Panc1 (cell line): ENCODE results near the gene SH3PXD2B. TPM values are rescaled to one million over a fixed set of nuclear protein-coding genes. Genes with fewer than 3 reads are reported as not detected.

ENCODE experiments used
- ATAC-seq: fragments of 200-7000 bp; cut with Tn5 transposase; 2 replicates; pipeline ENCODE4 v1.9.1; 2020; ENCODE audit warnings: mild to moderate bottlenecking, moderate library complexity
- BruUV-seq: library from RNA; stranded (reverse); fragments of 400-500 nt; replicated peaks from 2 replicates; lab custom pipeline; 2021; lab: Mats Ljungman, UMichigan
- CTCF ChIA-PET: fragments of 300-600 bp; sonication (Branson Sonifier 250); formaldehyde crosslinking; loops from one replicate; lab custom pipeline; 2022; ENCODE audit warnings: antibody characterized with exemption; lab: Charles Lee
- POLR2A ChIA-PET: fragments of 300-600 bp; sonication (Branson Sonifier 250); formaldehyde crosslinking; loops from one replicate; lab custom pipeline; 2022; ENCODE audit warnings: antibody characterized with exemption; lab: Charles Lee
- DNase-seq: peaks from one replicate; pipeline ENCODE4 v3.0.0-alpha.2; 2010; ENCODE audit warnings: low read depth, low spot score
- H3K27ac ChIP-seq: 2 replicates; pipeline ENCODE4 v1.5.1; 2011; ENCODE audit warnings: mild to moderate bottlenecking, low read length, inconsistent platforms
- H3K27me3 ChIP-seq: fragments of 200-500 bp; sonication (Bioruptor generic); 2 replicates; pipeline ENCODE4 v1.6.0; 2014; ENCODE audit warnings: low read length, inconsistent platforms; ENCODE audit not compliant: control insufficient read depth, insufficient read depth
- H3K36me3 ChIP-seq: fragments of 200-500 bp; sonication (Bioruptor generic); 2 replicates; pipeline ENCODE4 v1.5.1; 2014; ENCODE audit warnings: inconsistent platforms, mild to moderate bottlenecking, low read length, moderate library complexity; ENCODE audit not compliant: control insufficient read depth, insufficient read depth
- H3K4me1 ChIP-seq: 2 replicates; pipeline ENCODE4 v1.5.1; 2011; ENCODE audit warnings: inconsistent platforms, mild to moderate bottlenecking, low read length, moderate library complexity; ENCODE audit not compliant: control insufficient read depth, insufficient read depth
- H3K4me3 ChIP-seq, 2 experiments: 2 replicates each; pipeline ENCODE4 v1.5.1; 2011 to 2012; ENCODE audit warnings: low read depth in 2 of 2, low read length in 2 of 2, mild to moderate bottlenecking in 2 of 2, inconsistent platforms in 1 of 2, moderate library complexity in 1 of 2
- H3K9me3 ChIP-seq: fragments of 200-500 bp; sonication (Bioruptor generic); 2 replicates; pipeline ENCODE4 v1.5.1; 2014; ENCODE audit warnings: low read depth, mild to moderate bottlenecking, inconsistent platforms, low read length, moderate library complexity; ENCODE audit not compliant: control insufficient read depth, insufficient read depth
- POLR2AphosphoS5 ChIP-seq: IDR thresholded peaks from 2 replicates; pipeline ENCODE4 v1.6.1; 2012; ENCODE audit warnings: mild to moderate bottlenecking, low read depth, low read length, moderate library complexity
- SIN3A ChIP-seq: IDR thresholded peaks from 2 replicates; pipeline ENCODE4 v1.6.1; 2012; ENCODE audit warnings: low read depth, mild to moderate bottlenecking, low read length, moderate library complexity, borderline replicate concordance; ENCODE audit not compliant: insufficient read depth
- TCF7L2 ChIP-seq: IDR thresholded peaks from 2 replicates; pipeline ENCODE4 v1.6.1; 2011; ENCODE audit warnings: mild to moderate bottlenecking, low read depth, low read length, inconsistent platforms
- in situ Hi-C: cut with HindIII; loops from 2 replicates; pipeline ENCODE4 v1.10.0; 2016; ENCODE audit warnings: low sequenced_read_pairs, low pct_unique_long_range_greater_than_20kb
- intact Hi-C: fragments of 100-400 bp; cut with micrococcal nuclease; formaldehyde crosslinking; loops from one replicate; pipeline ENCODE4 v1.10.0; 2022; ENCODE audit not compliant: unreplicated experiment
- total RNA-seq: library from RNA; stranded (reverse); gene quantifications from one replicate; pipeline ENCODE4 v1.2.1, GENCODE V29; 2021; ENCODE audit not compliant: unreplicated experiment
- TF ChIP-seq, protein P1 (sequence below): fragments of 450-650 bp; IDR thresholded peaks from 2 replicates; pipeline ENCODE4 v1.5.1; 2017; ENCODE audit warnings: mild to moderate bottlenecking
- TF ChIP-seq, protein P2 (sequence below), 2 experiments: IDR thresholded peaks; 2 replicates each; pipeline ENCODE4 v1.6.1; 2011 to 2012; ENCODE audit warnings: low read depth in 2 of 2, control low read depth in 1 of 2, low read length in 1 of 2, mild to moderate bottlenecking in 1 of 2, moderate library complexity in 1 of 2; ENCODE audit not compliant: insufficient read depth in 1 of 2

SH3PXD2B gene
- total RNA-seq, 1 experiment from 2014 or later, result 39.7 TPM

DNA sequence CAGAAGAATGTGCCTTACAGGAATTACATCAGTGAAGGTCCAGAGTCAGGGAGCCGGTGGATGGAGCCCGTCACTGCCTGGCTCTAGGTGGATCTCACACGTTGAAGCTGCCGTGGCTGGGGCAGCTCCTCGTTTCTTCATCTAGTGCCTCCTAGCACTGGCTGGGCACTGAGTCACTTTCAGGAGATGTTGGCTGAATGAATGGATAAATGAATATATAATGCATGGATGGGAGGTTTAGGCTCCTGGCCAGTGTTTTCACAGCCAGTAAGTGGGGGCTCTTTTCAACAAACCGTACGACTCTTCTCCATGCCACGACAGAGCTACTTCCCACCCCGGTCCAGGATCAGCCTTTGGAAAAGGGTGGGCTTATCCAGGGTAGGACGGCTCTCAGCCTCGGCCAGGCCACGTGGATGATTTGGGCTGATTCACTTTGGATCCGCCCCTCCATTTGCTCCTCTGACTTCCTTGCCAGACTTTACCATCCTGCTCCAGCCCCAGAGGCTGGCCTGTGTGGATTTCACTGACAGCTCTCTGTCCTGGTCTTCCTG is 1.3 kb upstream of the SH3PXD2B start:
- Histone ChIP-seq H3K4me1 (peaks cover 39% of the 10 kb centered on the region), H3K27ac (peak overlapping the region; percentile 87), H3K27me3 (no peaks in the 10 kb centered on the region), H3K4me3 (no peak overlapping the region; a peak in 1 of 4 replicates), H3K9me3 (no peaks in the 10 kb centered on the region), H3K36me3 (no peaks in the 10 kb centered on the region; the same call in 1 of the 2 replicates)
- BruUV-seq, result no TSS peak
- ATAC-seq, result no peak
- intact Hi-C loops (no loop called here), in situ Hi-C loops (no loop called here)
- ChIA-PET POLR2A (no interaction called here), CTCF (interaction anchor here (0.7 kb wide), 1 partner anchor 141 kb away, joined by 3 read pairs; no protein-coding TSS in a partner anchor)
- TF ChIP-seq POLR2AphosphoS5 (no peak), SIN3A (no peak), TCF7L2 (no peak)
- TF ChIP-seq, protein P1, sequence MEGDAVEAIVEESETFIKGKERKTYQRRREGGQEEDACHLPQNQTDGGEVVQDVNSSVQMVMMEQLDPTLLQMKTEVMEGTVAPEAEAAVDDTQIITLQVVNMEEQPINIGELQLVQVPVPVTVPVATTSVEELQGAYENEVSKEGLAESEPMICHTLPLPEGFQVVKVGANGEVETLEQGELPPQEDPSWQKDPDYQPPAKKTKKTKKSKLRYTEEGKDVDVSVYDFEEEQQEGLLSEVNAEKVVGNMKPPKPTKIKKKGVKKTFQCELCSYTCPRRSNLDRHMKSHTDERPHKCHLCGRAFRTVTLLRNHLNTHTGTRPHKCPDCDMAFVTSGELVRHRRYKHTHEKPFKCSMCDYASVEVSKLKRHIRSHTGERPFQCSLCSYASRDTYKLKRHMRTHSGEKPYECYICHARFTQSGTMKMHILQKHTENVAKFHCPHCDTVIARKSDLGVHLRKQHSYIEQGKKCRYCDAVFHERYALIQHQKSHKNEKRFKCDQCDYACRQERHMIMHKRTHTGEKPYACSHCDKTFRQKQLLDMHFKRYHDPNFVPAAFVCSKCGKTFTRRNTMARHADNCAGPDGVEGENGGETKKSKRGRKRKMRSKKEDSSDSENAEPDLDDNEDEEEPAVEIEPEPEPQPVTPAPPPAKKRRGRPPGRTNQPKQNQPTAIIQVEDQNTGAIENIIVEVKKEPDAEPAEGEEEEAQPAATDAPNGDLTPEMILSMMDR, result no peak
- TF ChIP-seq, protein P2, sequence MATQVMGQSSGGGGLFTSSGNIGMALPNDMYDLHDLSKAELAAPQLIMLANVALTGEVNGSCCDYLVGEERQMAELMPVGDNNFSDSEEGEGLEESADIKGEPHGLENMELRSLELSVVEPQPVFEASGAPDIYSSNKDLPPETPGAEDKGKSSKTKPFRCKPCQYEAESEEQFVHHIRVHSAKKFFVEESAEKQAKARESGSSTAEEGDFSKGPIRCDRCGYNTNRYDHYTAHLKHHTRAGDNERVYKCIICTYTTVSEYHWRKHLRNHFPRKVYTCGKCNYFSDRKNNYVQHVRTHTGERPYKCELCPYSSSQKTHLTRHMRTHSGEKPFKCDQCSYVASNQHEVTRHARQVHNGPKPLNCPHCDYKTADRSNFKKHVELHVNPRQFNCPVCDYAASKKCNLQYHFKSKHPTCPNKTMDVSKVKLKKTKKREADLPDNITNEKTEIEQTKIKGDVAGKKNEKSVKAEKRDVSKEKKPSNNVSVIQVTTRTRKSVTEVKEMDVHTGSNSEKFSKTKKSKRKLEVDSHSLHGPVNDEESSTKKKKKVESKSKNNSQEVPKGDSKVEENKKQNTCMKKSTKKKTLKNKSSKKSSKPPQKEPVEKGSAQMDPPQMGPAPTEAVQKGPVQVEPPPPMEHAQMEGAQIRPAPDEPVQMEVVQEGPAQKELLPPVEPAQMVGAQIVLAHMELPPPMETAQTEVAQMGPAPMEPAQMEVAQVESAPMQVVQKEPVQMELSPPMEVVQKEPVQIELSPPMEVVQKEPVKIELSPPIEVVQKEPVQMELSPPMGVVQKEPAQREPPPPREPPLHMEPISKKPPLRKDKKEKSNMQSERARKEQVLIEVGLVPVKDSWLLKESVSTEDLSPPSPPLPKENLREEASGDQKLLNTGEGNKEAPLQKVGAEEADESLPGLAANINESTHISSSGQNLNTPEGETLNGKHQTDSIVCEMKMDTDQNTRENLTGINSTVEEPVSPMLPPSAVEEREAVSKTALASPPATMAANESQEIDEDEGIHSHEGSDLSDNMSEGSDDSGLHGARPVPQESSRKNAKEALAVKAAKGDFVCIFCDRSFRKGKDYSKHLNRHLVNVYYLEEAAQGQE (IDR thresholded peaks at IDR 0.05; ENCODE audit: insufficient read depth in 1 of 2, low read depth in 2 of 2, low read length in 1 of 2), result no peak
- DNase-seq, result no peak

DNA sequence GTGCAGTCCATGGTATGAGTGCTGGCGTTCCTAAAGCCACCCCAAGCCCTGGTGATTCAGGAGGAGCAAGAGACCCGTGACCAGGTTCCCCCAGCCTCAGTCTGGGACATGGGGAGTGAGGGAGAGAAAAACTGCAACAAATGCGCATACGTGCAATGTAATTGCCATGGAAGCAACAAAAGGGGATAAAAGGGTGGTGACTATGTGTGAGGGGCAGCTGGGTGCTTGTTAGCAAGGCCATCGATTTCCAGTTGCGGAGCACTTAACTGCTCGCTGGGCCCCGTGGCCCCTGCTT is 709 bp upstream of the SH3PXD2B start:
- ChIA-PET POLR2A (no interaction called here), CTCF (no interaction called here)
- Histone ChIP-seq H3K27ac (peak overlapping the region; percentile 87), H3K27me3 (no peaks in the 10 kb centered on the region), H3K4me1 (peaks cover 41% of the 10 kb centered on the region), H3K9me3 (no peaks in the 10 kb centered on the region), H3K36me3 (no peaks in the 10 kb centered on the region; the same call in 1 of the 2 replicates), H3K4me3 (peak overlapping the region; percentile 56 to 59)
- DNase-seq (no peak), ATAC-seq (no peak)
- intact Hi-C loops (no loop called here), in situ Hi-C loops (no loop called here)
- TF ChIP-seq SIN3A (no peak), POLR2AphosphoS5 (no peak), TCF7L2 (no peak)
- TF ChIP-seq, protein P1, result no peak
- TF ChIP-seq, protein P2 (IDR thresholded peaks at IDR 0.05; ENCODE audit: insufficient read depth in 1 of 2, low read depth in 2 of 2, low read length in 1 of 2), result no peak
- BruUV-seq, result no TSS peak
